GM08714 (cell line): ENCODE data around the gene ARHGAP22.

Experiments used
- H3K4me3 ChIP-seq: fragments of 200-500 bp; sonication (Bioruptor generic); 2 replicates; pipeline ENCODE4 v1.5.1; 2014; ENCODE audit warnings: mild to moderate bottlenecking, low read length, inconsistent platforms
- ZNF274 ChIP-seq: IDR thresholded peaks from 2 replicates; pipeline ENCODE4 v1.6.1; 2012; ENCODE audit warnings: mild to moderate bottlenecking, low read depth, low read length

Gene ARHGAP22

GRCh38 chr10:48623009-48623408 is 18.1 kb upstream of the ARHGAP22 start:
- H3K4me3 ChIP-seq = no peak overlapping the region
- TF ChIP-seq ZNF274 = no peak

GRCh38 chr10:48620719-48621118 is 15.8 kb upstream of the ARHGAP22 start:
- TF ChIP-seq ZNF274 = no peak
- no peak overlapping the region for H3K4me3 ChIP-seq

GRCh38 chr10:48616436-48616835 is 11.6 kb upstream of the ARHGAP22 start:
- H3K4me3 ChIP-seq = no peak overlapping the region
- no peak for TF ChIP-seq ZNF274

DNA sequence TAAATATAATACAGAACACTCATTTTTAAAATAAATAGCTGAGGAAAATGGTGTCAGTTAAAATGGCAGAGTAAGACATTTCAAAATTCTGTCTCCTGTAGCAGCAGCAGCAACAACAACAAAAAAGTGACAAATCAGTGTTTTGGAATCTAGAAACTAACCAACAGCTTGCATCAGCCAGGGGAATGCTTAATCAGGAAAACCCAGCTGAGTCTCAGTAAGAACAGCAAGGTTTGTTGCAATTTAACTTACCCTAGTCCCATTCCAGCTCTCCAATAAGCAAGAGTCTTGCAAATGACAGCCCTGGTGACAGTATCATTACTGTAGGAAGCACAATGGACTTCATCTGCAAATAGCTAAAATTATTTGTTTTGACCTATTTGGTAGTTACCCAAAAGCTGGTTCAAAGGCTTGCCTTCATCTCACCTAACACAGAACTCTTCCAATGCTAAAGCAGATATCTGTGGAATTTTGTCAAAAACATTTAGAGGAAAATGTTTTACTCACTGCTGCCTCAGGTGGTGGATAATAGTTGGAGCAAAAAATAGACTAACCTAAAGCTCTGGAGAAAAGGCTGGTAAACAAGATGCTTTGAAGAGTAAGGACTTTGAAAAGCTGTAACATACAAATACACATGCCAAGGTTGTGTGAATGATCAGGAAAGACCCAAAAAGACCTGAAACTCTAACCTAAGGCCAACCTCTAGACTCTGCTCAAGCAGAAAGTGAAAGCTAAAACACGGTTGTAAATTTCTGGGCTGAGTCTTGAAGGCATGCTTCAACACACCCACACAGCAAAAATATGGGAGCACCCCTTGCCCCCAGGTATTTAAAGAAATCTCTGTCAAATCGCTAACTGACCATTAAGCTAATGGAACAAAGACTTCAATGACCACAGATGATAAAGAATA is 9.9 kb upstream of the ARHGAP22 start:
- H3K4me3 ChIP-seq = no peak overlapping the region; the same call in 1 of the 2 replicates
- no peak for TF ChIP-seq ZNF274

DNA sequence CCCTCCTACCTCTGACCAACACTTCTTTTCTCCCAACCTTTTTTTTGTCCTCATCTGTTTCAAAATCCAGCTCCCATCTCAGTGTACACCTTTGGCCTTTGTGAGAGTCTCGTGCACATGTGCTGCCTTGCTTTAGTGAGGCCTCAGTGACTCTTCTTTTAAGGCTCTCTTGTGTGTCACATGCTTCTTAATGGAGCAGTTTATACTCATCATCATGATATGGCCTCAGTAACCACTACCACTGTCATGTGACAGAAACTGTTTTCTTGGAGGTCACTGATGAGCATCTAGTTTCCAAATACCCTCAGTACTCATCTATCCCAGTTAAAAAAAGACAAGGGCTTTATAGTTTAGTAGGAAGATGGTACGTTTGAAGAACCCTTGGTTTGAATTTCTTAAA is 8.1 kb upstream of the ARHGAP22 start:
- no peak overlapping the region for H3K4me3 ChIP-seq
- no peak for TF ChIP-seq ZNF274

DNA sequence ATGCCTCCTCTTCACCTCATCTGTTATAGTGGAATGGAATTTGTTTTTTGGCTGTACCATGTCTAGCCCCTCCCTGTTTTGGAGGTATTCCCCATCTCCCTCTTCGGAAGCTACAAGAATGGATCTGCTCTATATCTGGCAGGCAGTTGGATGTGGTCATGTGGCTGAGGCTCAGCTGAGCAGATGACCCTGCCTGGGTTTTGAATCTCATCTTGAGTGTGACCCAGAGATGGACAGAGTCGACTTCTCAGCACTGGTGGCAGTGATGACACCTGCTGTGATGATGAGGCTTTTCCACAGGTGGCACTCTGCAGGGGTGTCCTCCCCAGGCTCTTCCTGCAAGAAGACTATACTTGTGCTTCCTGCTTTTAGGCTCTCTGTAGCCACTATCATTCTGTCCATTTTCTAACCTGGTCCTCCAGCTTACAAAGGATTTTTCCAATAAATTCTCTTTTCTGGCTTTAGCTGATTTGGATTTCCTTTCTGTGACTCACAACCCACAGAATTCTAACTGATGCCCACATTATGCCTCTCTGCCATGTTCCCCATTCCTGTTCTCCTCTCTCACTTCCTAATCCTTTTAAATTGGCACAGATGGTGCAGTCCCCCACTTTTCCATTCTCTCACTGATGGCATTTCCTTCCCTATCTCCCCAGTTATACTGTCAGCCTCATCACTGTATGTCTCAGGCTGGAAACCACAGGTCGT is 7.5 kb upstream of the ARHGAP22 start:
- no peak overlapping the region for H3K4me3 ChIP-seq
- no peak for TF ChIP-seq ZNF274

DNA sequence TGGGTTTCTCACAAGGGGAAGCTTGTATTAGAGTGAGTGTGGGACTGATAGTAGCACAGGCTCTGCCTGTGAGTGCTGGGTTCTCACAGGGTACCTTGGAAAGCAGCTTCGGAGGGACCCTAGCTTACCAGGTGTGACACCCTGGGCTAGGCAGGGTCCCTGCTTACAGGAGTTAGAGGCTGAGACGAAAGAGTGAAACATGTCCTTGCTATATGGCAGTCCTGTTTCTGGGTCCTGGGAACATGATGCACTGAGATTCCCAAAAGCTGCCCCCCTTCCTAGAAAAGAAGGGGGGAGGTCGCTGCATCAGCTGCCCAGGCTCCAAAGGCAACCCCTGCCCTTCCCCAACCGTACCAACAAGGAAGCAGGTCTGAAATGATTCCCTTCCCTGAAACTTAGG is 6.3 kb upstream of the ARHGAP22 start:
- TF ChIP-seq ZNF274 = no peak

DNA sequence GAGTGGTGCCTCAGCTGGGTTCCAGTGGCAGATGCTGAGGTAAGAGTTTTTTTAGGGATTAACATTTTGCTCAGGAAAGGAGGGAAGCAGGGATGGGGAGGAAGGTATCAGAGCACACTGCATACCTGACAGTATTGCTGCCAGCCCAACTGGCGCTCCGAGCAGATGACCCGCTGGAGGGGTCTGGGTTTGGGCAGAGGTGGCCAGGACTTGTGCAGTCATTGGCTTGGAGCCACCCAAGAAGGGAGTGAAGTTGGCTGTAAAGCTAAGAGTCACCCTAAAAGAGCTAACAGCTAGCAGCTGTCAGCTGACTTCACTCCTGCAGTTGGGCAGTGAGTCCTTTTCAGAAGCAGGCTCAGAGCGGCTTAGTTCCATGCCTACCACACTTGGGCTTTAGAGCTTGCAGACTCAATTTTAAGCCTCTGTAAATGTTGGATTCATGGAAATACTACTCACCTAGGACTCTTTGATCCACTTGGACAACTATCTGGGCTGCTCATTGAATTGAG is 5.8 kb upstream of the ARHGAP22 start:
- TF ChIP-seq ZNF274 = no peak
- no peak overlapping the region for H3K4me3 ChIP-seq

More for the DNA sequence above, 6.3 kb upstream of the ARHGAP22 start:
- H3K4me3 ChIP-seq = no peak overlapping the region

DNA sequence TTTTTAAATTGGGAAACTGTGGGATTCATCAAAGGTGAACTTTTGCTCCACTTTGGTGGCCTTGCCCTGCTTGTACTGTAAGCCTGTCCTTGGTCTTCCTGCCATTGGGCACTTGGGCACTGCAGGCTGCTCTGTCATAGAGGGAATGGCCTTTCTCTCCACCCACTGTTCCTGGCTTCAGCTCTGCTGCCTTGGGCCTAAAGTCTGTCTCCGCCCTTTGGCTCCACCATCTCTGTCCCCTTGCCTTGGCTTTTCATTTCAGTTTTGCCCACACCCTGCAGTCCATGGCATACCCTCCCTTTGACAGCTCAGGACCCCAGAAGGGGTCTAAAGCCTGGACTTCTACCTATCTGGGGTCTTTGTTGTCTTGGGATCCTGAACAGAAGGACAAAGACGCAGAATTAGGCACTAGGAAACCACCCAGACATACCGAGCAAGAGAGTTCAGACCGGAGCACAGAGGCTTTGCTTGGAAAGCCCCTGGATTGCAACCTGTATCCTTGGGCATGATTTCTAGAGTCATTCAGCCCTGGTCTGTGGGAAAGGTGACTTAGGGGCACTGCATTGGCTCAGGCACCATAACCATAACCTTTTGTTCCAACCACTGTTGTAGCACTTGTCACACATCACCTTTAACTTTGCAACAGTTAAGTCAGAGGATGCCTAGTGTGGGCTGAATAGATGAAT is 5.2 kb upstream of the ARHGAP22 start:
- no peak for TF ChIP-seq ZNF274
- H3K4me3 ChIP-seq = no peak overlapping the region

- no peak overlapping the region for H3K4me3 ChIP-seq
- TF ChIP-seq ZNF274 = no peak
These were observed 4.6 kb upstream of the ARHGAP22 start for GRCh38 chr10:48609441-48609840.

DNA sequence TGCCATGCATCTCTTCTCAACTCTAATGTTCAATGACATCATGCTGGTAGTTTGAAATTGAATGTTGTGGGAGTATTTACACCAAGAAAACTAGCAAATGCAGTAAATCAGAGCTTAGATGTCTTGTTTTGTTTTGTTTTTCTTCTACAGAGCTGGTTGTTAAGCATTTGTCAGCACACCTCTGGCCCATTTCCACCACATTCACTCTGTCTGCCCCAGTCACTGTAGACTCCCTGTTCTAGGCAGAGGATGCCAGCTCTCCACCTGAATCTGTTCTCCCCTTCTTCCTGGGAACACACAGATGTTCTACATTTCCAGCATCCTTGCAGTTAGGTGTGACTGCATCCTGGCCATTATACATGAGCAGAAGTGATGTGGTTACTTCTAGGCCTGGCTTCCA is 4.1 kb upstream of the ARHGAP22 start:
- H3K4me3 ChIP-seq = no peak overlapping the region
- no peak for TF ChIP-seq ZNF274

DNA sequence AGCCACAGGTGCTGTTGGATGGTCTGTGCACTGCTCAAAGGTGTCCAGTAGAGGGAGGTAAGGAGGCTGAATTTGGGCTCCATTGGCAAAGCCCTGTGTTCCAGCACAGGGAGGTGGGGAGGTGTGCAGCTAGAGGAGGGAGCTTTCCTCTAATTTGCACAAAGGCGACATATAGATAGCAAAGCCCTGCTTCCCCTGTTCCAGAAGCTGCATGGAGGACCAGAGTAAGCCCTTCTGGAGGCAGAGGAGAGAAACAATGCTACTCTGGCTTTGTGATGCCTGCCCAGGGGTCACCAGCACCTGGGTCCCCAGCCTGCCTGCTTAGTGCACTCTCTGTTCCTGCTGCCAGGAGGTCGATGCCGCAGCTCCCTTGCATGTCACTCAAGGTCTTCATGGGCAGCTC is 3.4 kb upstream of the ARHGAP22 start:
- no peak for TF ChIP-seq ZNF274
- H3K4me3 ChIP-seq = no peak overlapping the region

DNA sequence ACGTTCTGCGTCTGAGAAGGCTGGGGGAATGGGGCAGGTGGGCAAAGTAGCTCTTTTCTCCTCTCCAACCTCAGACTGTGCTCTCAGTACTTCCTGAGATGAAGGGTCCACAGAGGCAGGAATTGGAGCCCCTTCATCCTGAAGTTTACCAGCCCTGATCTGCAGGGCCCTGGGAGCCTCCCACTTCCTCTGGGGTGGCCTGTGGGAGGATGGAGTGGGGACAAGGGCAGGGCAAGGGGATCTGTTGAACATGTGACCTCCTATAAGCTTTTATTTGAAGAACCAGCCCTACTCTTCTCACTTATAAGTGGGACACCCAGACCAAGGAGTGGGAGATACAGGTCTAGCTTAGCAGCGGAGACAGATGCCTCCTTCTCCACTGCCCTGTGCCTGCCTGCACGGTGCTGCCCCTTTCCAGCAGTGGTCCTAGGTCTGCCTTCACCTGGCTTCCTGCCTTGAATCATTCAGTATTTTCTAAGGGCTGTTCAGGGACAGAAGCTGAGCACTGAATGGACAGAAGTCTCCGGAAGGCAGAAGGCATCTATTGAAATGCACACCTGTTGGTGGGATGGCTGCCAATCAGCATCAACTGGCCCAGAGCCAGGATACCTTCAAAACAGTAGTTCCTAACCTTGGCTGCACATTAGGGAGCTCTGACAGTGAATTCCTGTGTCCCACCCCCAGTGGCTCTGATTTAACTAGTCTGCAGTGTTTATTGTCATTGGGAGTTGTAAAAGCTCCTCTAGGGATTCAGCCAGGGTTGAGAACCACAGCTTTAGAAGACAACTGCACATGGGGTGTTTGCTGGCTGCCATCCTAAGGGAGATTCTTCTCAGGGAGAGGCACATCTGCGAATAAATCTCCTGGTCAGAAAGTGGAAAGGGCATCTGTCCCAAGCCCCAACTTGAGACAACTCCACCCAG is 2.7 kb upstream of the ARHGAP22 start:
- H3K4me3 ChIP-seq = no peak overlapping the region
- no peak for TF ChIP-seq ZNF274
